ENCODE measurements around the gene TBC1D24. TPM values are rescaled to one million over a fixed set of nuclear protein-coding genes. Genes with fewer than 3 reads are reported as not detected.
"Not testable (repeated sequence)": the region's sequence is repeated elsewhere in the genome, so short reads cannot be mapped to it uniquely, and the experiment has no call there.

Gene TBC1D24
- total RNA-seq, 1 experiment from 2014 or later, result 19.2 TPM

DNA sequence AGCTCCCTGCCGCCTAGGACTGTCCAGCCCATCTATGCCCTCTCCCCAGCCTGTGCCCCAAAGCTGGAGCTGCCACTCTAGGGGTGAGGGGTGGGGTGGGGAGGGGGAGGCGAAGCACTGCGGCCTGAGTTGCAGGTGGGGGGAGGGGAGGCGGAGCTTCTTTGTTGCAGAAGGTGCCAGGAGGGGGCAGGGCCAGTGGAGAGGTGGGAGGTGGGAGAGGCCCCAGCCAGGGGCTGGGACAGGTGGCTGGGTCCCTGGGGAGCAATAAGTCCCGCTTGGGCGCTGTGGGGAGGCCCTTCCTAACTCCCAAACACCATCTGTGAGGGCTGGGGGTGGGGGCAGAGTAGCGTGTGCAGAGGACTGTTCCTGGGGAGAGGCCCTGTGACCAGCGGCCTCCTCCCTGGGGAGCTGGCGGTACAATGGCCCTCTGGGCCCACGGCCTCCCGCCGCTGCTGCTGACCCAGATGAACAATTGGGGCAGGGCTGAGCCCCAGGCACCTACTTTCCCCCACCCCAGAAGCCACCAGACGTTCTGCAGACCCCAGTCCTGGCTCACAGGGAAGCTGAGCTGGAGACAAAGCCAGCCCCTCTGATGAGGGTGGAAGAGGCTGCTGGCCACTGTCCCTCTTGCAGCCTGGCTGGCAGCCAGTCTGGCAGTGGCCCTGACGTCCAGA, 6.1 kb upstream of the TBC1D24 start:
- peak; percentile 65 for DNase-seq (ENCODE audit: low read depth)

DNA sequence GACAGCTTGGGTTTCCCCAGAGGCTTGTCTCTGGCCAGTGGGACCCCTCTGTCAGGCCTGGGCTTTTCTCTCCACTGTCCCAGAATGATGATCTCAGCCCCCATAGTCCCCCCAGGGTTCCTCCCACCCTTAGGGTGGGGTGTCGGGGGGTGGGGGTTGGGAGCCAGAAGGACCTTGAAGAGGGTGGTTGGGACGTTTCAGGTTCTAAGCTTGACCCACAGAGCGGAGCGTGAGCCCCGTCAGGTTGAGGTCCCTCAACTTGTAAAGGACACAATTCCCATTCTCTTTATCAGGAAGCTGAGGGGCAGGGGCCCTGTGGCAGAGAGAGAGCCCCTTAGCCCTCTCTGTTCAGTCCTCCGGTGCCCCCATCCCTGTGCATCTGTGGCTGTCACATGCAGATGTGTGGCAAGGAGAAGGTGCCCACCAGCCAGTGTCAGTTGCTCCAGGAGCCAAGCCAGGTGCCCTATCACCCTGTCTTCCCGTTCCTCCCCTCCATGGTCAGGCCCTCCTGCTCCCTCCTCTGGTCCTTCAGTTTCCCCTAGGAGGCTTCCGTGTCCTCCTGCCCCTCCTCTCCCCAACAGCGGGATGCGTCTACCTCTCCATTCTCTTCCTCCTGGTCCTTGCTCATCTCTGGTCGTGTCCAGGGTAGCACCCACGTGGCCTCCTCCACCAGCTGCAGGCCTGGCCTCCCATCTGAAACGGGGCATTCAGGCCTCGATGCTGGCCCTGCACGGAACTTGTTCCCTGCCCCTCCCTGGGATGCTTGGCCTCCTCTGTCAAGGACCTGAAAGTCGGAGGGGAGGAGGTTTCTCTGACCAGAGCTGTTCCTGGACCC, 5.3 kb upstream of the TBC1D24 start:
- no peak for DNase-seq (ENCODE audit: low read depth)

GRCh38 chr16:2470234-2470601, 4.7 kb upstream of the TBC1D24 start:
- DNase-seq (ENCODE audit: low read depth), result no peak

DNA sequence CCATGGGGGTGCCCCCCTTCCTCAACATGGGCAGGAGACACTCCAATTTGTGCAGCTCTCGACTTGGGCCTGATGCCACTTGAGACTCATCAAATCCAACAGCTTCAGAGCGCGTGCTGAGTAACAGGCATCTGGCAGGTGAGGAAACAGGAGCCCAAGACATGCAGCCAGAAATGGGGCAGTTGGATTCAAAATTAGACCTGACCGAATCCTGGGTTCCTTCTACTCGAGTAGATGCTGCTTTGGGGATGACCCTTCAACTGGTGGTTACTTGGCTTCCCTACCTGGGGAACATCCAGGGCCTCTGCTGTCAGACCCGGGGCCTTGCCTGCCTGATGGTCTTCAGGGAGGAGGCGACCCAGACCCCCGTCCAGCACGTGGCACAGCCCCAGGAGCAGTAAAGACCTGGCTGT, 4.3 kb upstream of the TBC1D24 start:
- peak; percentile 48 for DNase-seq (ENCODE audit: low read depth)

- DNase-seq (ENCODE audit: low read depth), result no peak
Observed at GRCh38 chr16:2471016-2471652, 3.8 kb upstream of the TBC1D24 start, which contains the start of gene NTN3. Gene NTN3 (plus strand): TSS chr16:2471297. CDS start chr16:2471702, 405 bp downstream.

DNA sequence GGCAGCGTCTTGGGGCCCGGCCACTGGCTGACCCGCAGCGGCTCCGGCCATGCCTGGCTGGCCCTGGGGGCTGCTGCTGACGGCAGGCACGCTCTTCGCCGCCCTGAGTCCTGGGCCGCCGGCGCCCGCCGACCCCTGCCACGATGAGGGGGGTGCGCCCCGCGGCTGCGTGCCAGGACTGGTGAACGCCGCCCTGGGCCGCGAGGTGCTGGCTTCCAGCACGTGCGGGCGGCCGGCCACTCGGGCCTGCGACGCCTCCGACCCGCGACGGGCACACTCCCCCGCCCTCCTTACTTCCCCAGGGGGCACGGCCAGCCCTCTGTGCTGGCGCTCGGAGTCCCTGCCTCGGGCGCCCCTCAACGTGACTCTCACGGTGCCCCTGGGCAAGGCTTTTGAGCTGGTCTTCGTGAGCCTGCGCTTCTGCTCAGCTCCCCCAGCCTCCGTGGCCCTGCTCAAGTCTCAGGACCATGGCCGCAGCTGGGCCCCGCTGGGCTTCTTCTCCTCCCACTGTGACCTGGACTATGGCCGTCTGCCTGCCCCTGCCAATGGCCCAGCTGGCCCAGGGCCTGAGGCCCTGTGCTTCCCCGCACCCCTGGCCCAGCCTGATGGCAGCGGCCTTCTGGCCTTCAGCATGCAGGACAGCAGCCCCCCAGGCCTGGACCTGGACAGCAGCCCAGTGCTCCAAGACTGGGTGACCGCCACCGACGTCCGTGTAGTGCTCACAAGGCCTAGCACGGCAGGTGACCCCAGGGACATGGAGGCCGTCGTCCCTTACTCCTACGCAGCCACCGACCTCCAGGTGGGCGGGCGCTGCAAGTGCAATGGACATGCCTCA, 3.1 kb upstream of the TBC1D24 start:
- DNase-seq (ENCODE audit: low read depth), result no peak

DNA sequence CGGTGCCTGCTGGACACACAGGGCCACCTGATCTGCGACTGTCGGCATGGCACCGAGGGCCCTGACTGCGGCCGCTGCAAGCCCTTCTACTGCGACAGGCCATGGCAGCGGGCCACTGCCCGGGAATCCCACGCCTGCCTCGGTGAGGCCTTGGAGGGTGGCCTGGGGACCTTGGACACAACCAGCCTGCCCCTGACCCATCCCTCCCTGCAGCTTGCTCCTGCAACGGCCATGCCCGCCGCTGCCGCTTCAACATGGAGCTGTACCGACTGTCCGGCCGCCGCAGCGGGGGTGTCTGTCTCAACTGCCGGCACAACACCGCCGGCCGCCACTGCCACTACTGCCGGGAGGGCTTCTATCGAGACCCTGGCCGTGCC, 2.5 kb upstream of the TBC1D24 start:
- DNase-seq (ENCODE audit: low read depth), result no peak

- no peak for DNase-seq (ENCODE audit: low read depth)
Observed at GRCh38 chr16:2472885-2473445, 2.0 kb upstream of the TBC1D24 start.

DNA sequence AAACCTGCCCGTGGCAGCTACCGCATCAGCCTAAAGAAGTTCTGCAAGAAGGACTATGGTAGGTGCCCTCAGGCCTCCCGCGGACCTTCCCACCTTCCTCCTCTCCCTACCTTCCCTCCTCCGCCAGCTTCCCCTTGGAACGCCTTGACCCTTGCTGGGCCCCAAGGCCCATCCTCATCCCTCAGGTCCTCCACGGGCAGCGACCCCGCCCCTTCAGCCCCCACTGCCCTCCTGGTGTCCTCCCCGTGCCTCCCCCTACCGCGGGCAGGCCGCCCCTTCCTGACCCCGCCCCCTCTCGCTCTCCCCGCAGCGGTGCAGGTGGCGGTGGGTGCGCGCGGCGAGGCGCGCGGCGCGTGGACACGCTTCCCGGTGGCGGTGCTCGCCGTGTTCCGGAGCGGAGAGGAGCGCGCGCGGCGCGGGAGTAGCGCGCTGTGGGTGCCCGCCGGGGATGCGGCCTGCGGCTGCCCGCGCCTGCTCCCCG, 1.4 kb upstream of the TBC1D24 start:
- DNase-seq (ENCODE audit: low read depth), result peak; percentile 43

DNA sequence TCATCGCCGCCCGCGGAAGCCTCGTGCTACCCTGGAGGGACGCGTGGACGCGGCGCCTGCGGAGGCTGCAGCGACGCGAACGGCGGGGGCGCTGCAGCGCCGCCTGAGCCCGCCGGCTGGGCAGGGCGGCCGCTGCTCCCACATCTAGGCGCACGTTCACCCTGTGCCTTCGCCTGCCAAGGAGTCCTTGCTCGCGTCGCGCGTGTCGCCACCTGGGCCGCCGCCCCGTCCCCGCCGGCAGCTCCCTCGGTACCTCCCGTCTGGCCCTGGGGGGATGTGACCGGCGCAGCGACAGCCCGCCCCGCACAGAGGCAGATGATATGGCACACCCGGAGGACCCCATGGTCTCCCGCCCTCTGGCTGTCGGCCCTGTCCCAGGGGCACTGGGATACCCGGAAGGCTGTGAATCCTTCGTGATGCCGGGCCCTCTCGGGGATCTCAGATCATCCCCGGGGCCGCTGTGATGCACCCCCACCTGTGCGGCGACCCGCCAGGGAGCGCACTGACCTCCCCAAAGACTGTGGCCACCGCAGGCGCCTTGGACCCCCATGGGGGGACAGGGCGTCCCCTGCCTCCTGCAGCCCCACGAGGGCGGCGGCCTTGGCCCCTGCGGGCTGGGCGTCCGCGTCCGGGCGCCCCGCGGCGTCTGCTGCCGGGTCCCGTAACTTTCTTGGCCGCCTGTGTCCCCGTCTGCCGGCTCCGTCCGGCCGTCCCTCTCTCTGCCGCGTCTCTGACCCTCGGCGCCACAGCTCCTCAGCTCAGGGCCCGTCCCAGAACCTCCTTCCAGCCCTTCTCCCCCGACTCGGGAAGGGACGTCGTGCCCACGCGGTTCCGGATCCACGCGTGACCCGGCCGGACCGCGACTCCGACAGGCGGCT, 689 bp upstream of the TBC1D24 start:
- DNase-seq (ENCODE audit: low read depth), result peak; percentile 47

DNA sequence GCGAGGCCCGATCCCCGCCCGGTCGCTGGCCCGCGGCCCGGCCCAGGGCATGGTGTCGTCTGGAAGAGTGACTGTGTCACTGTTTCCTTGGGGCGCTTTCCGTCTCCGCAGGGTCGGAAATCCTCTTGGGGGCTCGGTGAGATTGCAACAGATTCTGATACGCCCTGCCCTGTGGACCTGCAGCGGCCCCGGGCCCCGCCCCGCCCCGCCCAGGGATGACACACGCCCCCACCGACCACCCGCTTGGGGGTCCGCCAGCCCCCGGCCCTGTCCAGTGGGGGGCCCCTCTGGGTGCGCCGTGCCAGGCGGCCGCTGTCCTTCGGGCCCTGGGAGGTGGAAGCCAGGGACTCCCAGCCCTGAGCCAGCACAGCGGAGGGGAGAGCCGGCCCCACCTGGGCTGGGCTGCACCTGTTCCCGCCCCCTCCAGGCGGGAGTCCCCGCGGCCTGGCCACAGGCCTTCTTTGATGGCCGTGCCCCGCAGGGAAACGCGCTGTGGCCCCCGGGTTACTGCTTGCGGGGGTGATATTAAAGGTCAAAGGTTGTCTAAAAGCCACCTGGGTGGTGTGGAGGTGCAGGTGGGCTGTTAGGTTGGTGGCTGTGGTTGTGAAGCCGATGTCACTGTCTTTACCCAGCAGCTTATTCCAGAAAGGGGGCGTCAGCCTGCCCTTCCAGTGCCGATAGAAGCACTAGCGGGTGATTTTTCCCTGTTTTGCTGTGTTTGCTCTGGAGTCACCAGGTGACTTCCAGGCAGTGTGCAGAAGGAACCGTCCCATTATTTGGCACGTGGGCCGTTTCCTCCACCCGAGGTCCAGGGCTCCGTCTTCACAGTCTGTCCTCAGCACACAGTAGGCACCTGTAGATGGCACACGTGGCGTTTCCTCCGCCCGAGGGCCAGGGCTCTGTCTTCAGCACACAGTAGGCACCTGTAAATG, 752 bp downstream of the TBC1D24 start:
- DNase-seq (ENCODE audit: low read depth), result no peak

DNA sequence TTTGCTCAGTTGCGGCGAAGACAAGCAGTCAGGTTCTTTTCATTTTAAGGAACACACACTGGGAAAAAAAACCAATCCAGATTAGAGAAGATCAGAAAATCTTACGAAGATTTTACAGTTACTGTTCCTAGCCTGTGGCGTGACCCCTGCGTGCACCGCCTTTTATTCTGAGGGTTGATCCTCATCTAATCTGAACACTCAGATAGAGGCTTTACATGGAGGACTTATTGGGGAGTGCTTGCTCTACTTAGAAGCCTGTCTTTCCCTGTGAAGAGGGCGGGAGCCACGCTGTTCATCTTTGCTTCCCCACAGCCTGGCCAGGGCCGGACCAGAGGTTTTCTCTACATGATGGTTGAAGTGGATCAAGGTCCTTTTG, 1.4 kb downstream of the TBC1D24 start:
- DNase-seq (ENCODE audit: low read depth), result no peak

GRCh38 chr16:2476741-2477140, 1.8 kb downstream of the TBC1D24 start:
- no peak for DNase-seq (ENCODE audit: low read depth)

- DNase-seq (ENCODE audit: low read depth), result no peak
Observed at GRCh38 chr16:2477327-2477726, 2.4 kb downstream of the TBC1D24 start.

DNA sequence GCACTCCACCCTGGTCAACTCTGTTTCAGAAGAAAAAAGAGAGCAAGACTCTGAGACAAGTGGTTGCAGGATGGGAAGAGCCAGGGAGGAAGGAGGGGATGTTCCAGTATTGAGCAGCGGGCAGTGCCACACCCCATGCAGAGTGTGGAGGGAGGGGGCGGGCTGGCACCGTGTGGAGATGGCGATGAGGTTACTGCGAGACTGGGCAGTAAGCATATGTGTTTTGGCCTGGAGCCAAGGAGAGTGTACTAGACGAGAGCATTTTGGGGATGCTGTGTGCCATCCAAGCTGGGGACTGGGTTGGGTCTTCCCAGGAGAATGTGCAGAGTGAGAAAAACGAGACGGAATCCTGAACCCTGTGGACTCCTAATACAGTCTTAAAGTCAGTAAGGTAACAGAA, 3.4 kb downstream of the TBC1D24 start:
- DNase-seq (ENCODE audit: low read depth), result no peak

DNA sequence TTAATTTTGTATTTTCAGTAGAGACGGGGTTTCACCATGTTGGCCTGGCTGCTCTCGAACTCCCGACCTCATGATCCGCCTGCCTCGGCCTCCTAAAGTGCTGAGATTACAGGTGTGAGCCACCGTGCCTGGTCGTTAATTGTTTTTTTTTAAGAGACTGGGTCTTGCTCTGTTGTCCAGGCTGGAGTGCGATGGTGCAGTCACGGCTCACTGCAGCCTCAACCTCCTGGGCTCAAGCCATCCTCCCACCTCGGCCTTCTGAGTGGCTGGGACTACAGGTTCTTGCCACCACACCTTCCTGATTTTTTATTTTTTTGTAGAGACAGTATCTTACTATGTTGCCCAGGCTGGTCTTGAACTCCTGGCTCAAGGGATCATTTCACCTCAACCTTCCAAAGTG, 5.1 kb downstream of the TBC1D24 start:
- DNase-seq (ENCODE audit: low read depth), result not testable (repeated sequence)

DNA sequence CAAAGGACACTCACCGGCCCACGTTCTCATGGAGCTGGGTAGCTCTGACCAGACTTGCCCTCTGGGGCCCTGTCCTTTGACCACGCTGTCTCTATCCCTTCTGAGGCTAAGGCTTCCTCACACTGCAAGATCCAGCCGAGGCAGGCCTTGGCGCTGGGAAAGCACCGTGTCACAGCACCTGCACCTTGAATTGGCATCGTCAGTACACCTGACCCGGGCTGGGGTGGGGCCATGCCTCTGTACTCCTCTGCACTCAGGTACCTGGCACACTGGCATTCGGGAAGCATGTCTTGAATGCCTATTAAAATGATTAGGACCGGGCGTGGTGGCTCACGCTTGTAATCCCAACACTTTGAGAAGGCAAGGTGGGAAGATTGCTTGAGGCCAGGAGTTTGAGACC, 6.0 kb downstream of the TBC1D24 start:
- no peak for DNase-seq (ENCODE audit: low read depth)

- no peak for DNase-seq (ENCODE audit: low read depth)
Observed at GRCh38 chr16:2481676-2482075, 6.7 kb downstream of the TBC1D24 start.

- no peak for DNase-seq (ENCODE audit: low read depth)
Observed at GRCh38 chr16:2482249-2482648, 7.3 kb downstream of the TBC1D24 start.

All from M059J (cell line).